ENCODE results near the gene RAB3D. TPM values are rescaled to one million over a fixed set of nuclear protein-coding genes. Genes with fewer than 3 reads are reported as not detected.
A peak's percentile ranks its signal among the peaks of the same experiment; 100 is the strongest.

RAB3D gene
- total RNA-seq, 1 experiment from 2014 or later: 29.4 TPM

DNA sequence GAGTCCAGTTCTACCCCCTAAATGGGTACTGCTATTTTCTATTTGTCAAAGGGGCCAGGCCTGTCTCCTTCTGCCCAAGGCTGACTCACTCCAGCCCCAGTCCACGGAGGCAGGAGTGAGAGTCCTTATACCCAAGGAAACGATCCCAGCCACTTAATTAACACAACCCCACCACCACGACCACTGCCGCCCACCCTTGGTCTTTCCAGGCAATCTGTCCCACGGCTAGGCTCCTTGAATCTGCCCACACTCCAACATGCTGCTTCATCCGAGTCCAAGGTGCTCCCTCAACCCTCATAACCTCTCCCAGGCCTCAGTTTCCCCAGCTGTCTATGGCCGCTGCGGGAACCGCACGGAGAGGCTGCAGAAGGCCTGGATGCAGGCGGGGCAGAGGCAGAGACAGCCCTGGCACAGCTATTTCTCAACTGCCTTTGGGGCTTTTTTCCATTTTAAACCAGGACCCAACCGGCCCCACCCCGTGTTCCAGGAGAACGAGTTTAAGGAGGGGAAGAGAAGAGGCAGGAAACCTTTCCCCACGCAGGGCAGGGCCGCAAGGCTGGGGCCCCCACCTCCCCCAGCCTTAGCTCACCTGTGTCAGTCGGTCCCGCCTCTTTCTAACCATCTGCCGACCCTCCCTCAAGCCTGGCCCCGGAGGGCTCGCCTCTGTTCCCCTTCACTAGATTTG is 746 bp downstream of the RAB3D start:
- H2BK120ac ChIP-seq (ENCODE audit: low read depth, low read length, poor library complexity, severe bottlenecking): no peak overlapping the region
- no peak overlapping the region for H4K8ac ChIP-seq (replicated peaks; ENCODE audit: insufficient read length, low read depth, low read length)
- no peaks in the 10 kb centered on the region for H3K9me3 ChIP-seq (ENCODE audit: control insufficient read depth, low read depth, low read length)
- WGBS (ENCODE audit: extremely low coverage, insufficient read length, low lambda C conversion rate): no CpG with 5 or more reads among the region's 21 CpGs
- no peak overlapping the region for H3K27ac ChIP-seq (ENCODE audit: insufficient read length, low read depth, low read length)
- Mint-ChIP-seq H3K4me3 (peak overlapping the region; percentile 74 to 89), H3K36me3 (ENCODE audit: insufficient read depth in 1 of 3, low read depth in 3 of 3) (peaks cover 14 to 42% (median 36%) of the 10 kb centered on the region in 3 experiments), H3K27ac (no peak overlapping the region), H3K9me3 (no peaks in the 10 kb centered on the region; a peak in 1 of 5 replicates), H3K27me3 (ENCODE audit: low read depth) (peaks cover 3% of the 10 kb centered on the region; the same call in 1 of the 2 replicates), H3K4me1 (peaks cover 7% of the 10 kb centered on the region in 2 experiments)
- H2BK12ac ChIP-seq (ENCODE audit: insufficient read length, low read depth, low read length): no peak overlapping the region
- peaks cover 8% of the 10 kb centered on the region for H3K23me2 ChIP-seq (ENCODE audit: insufficient read length, low read depth, low read length, poor library complexity, severe bottlenecking)
- H3T11ph ChIP-seq (ENCODE audit: low read length): no peak overlapping the region
- no peak for DNase-seq
- no peaks in the 10 kb centered on the region for H4K20me1 ChIP-seq (ENCODE audit: control insufficient read depth, insufficient read depth, insufficient read length)
- no peak overlapping the region for H3K18ac ChIP-seq (ENCODE audit: insufficient read length, low read depth, low read length)
- H3K79me1 ChIP-seq (ENCODE audit: insufficient read depth, low read depth, low read length, poor library complexity, severe bottlenecking): no peaks in the 10 kb centered on the region
- no peak overlapping the region for H2AFZ ChIP-seq (ENCODE audit: low read length)
- no peak overlapping the region for H4K91ac ChIP-seq (ENCODE audit: insufficient read length, low read depth, low read length)
- peak overlapping the region; percentile 45 for H3K4me2 ChIP-seq (ENCODE audit: insufficient read depth, insufficient read length, low read length)
- H4K5ac ChIP-seq (ENCODE audit: insufficient read length, low read depth, low read length): no peak overlapping the region
- no peak overlapping the region for H2BK5ac ChIP-seq (ENCODE audit: insufficient read length, low read length)
- H2BK20ac ChIP-seq (ENCODE audit: low read depth, low read length, poor library complexity, severe bottlenecking): no peak overlapping the region
- H3K9ac ChIP-seq (ENCODE audit: extremely low read depth, insufficient read length, low read length): no peak overlapping the region
- no peak overlapping the region for H3K14ac ChIP-seq (ENCODE audit: insufficient read depth, low read length)
- no peak overlapping the region for H2AK5ac ChIP-seq (ENCODE audit: insufficient read length, low read length)
- H3K56ac ChIP-seq (ENCODE audit: insufficient read length, low read depth, low read length): no peak overlapping the region
- H3K27me3 ChIP-seq (ENCODE audit: insufficient read depth, low read length): no peaks in the 10 kb centered on the region
- H3K79me2 ChIP-seq (ENCODE audit: insufficient read depth, low read length): no peaks in the 10 kb centered on the region
- no peak overlapping the region for H3K4ac ChIP-seq (ENCODE audit: low read depth, low read length)
- H3K4me1 ChIP-seq (ENCODE audit: insufficient read depth, low read length): no peaks in the 10 kb centered on the region
- H3K23ac ChIP-seq (ENCODE audit: insufficient read length, low read depth, low read length): no peak overlapping the region
- TF ChIP-seq, protein P1, sequence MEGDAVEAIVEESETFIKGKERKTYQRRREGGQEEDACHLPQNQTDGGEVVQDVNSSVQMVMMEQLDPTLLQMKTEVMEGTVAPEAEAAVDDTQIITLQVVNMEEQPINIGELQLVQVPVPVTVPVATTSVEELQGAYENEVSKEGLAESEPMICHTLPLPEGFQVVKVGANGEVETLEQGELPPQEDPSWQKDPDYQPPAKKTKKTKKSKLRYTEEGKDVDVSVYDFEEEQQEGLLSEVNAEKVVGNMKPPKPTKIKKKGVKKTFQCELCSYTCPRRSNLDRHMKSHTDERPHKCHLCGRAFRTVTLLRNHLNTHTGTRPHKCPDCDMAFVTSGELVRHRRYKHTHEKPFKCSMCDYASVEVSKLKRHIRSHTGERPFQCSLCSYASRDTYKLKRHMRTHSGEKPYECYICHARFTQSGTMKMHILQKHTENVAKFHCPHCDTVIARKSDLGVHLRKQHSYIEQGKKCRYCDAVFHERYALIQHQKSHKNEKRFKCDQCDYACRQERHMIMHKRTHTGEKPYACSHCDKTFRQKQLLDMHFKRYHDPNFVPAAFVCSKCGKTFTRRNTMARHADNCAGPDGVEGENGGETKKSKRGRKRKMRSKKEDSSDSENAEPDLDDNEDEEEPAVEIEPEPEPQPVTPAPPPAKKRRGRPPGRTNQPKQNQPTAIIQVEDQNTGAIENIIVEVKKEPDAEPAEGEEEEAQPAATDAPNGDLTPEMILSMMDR (conservative IDR thresholded peaks at IDR 0.05): no peak
- no peak overlapping the region for H2BK15ac ChIP-seq (ENCODE audit: low read depth, low read length)

All from H9 (cell line).